ENCODE data around the gene MUCL3.

- TF ChIP-seq POLR2A (IDR thresholded peaks at IDR 0.05; ENCODE audit: low read depth, low read length) = no peak
- TF ChIP-seq POLR2AphosphoS5 (IDR thresholded peaks at IDR 0.05; ENCODE audit: low read depth, low read length) = no peak
- no peak for TF ChIP-seq TAF1 (IDR thresholded peaks at IDR 0.05; ENCODE audit: borderline replicate concordance, low read depth, low read length)
Observed at GRCh38 chr6:30985490-30985889, 44.7 kb downstream of the MUCL3 start.
